H1 (cell line): ENCODE measurements around the gene CASTOR1.

Source experiments
- CBX5 ChIP-seq: fragments of 300-800, 300-1000 bp; sonication (generic); IDR thresholded peaks from 2 replicates; pipeline ENCODE4 v1.7.1; 2016; ENCODE audit warnings: antibody characterized with exemption, low read length, low read depth
- CTCF ChIP-seq, 3 experiments: IDR thresholded peaks; 1 replicate in 2 of 3; 2 replicates in 1 of 3; pipeline versions ENCODE4 v1.5.1 to v1.6.1; 2011; ENCODE audit warnings: low read length in 3 of 3, mild to moderate bottlenecking in 3 of 3, inconsistent platforms in 2 of 3, low read depth in 1 of 3, moderate library complexity in 1 of 3; ENCODE audit not compliant: insufficient read depth in 1 of 3; ENCODE audit errors: control extremely low read depth in 1 of 3
- GTF2F1 ChIP-seq: IDR thresholded peaks from 2 replicates; pipeline ENCODE4 v1.6.1; 2012; ENCODE audit warnings: low read depth, low read length, improper control_type of control experiment, borderline replicate concordance
- MAFK ChIP-seq: IDR thresholded peaks from 2 replicates; pipeline ENCODE4 v1.6.1; 2012; ENCODE audit warnings: low read depth, mild to moderate bottlenecking, improper control_type of control experiment, low read length
- PHF8 ChIP-seq: fragments of 200-600 bp; sonication (generic); conservative IDR thresholded peaks from 2 replicates; pipeline ENCODE4 v1.7.1; 2012; ENCODE audit warnings: low read depth, mild to moderate bottlenecking, inconsistent platforms, low read length, moderate library complexity
- POLR2A ChIP-seq, 2 experiments: IDR thresholded peaks; 1 replicate in 1 of 2; 2 replicates in 1 of 2; pipeline ENCODE4 v1.6.1; 2011; ENCODE audit warnings: low read depth in 2 of 2, low read length in 2 of 2, mild to moderate bottlenecking in 2 of 2; ENCODE audit errors: control extremely low read depth in 1 of 2
- POLR2AphosphoS5 ChIP-seq: IDR thresholded peaks from 2 replicates; pipeline ENCODE4 v1.6.1; 2011; ENCODE audit warnings: low read depth, low read length
- RFX5 ChIP-seq: IDR thresholded peaks from 2 replicates; pipeline ENCODE4 v1.6.1; 2011; ENCODE audit warnings: low read depth, low read length, improper control_type of control experiment, borderline replicate concordance
- SIN3A ChIP-seq, 2 experiments: IDR thresholded peaks in 1 of 2; conservative IDR thresholded peaks in 1 of 2; 2 replicates each; pipeline ENCODE4 v1.6.1; 2011 to 2012; ENCODE audit warnings: low read length in 2 of 2, improper control_type of control experiment in 1 of 2, low read depth in 1 of 2, mild to moderate bottlenecking in 1 of 2
- TAF1 ChIP-seq: IDR thresholded peaks from 2 replicates; pipeline ENCODE4 v1.6.1; 2011; ENCODE audit warnings: mild to moderate bottlenecking, low read depth, low read length

GRCh38 chr22:30297991-30298701, 8.8 kb upstream of the CASTOR1 start:
- TF ChIP-seq MAFK (no peak), POLR2A (IDR thresholded peaks at IDR 0.05; ENCODE audit: control extremely low read depth in 1 of 2, low read depth in 2 of 2, low read length in 2 of 2) (no peak), GTF2F1 (no peak), SIN3A (conservative IDR thresholded peaks at IDR 0.05 in 1 of 2, IDR thresholded peaks at IDR 0.05 in 1 of 2; ENCODE audit: low read depth in 1 of 2, low read length in 2 of 2) (no peak), CTCF (IDR thresholded peaks at IDR 0.05; ENCODE audit: control extremely low read depth in 1 of 3, insufficient read depth in 1 of 3, low read depth in 1 of 3, low read length in 3 of 3) (no peak), RFX5 (no peak), PHF8 (no peak), TAF1 (no peak), POLR2AphosphoS5 (no peak), CBX5 (no peak)
